Suprapubic skin (tissue), 4 donors: ENCODE results near the gene ADAMTS9. TPM values are rescaled to one million over a fixed set of nuclear protein-coding genes. Genes with fewer than 3 reads are reported as not detected.

Experiments
- DNase-seq, 2 donors: peaks; one replicate each; pipeline ENCODE4 v3.0.0-alpha.2; 2019; ENCODE audit warnings: low spot score in 2 of 2
- H3K27ac ChIP-seq: fragments of 200-600 bp; sonication (generic); one replicate; pipeline ENCODE4 v1.5.1; 2019
- H3K27me3 ChIP-seq: fragments of 200-600 bp; sonication (generic); one replicate; pipeline ENCODE4 v1.5.1; 2019
- H3K36me3 ChIP-seq: fragments of 200-600 bp; sonication (generic); one replicate; pipeline ENCODE4 v1.5.1; 2019
- H3K4me1 ChIP-seq: fragments of 200-600 bp; sonication (generic); one replicate; pipeline ENCODE4 v1.5.1; 2019
- H3K4me3 ChIP-seq: fragments of 200-600 bp; sonication (generic); one replicate; pipeline ENCODE4 v1.5.1; 2019; ENCODE audit warnings: mild to moderate bottlenecking
- H3K9me3 ChIP-seq: fragments of 200-600 bp; sonication (generic); one replicate; pipeline ENCODE4 v1.5.1; 2019
- CTCF ChIP-seq, 2 donors: fragments of 200-600 bp in 1 of 2; fragments of 450-650 bp in 1 of 2; sonication (generic) in 1 of 2; IDR thresholded peaks; one replicate each; pipeline ENCODE4 v1.5.1; 2016 to 2019; ENCODE audit warnings: antibody characterized with exemption in 2 of 2, mild to moderate bottlenecking in 1 of 2, moderate library complexity in 1 of 2
- EP300 ChIP-seq: sonication (generic); formaldehyde crosslinking; IDR thresholded peaks from one replicate; pipeline ENCODE4 v1.6.1; 2017; ENCODE audit warnings: antibody characterized with exemption
- POLR2A ChIP-seq, 2 donors: fragments of 450-650 bp; IDR thresholded peaks; one replicate each; pipeline ENCODE4 v1.6.1; 2017; ENCODE audit warnings: antibody characterized with exemption in 2 of 2, mild to moderate bottlenecking in 2 of 2, moderate library complexity in 2 of 2
- POLR2AphosphoS5 ChIP-seq, 3 donors: sonication (generic); formaldehyde crosslinking; IDR thresholded peaks; one replicate each; pipeline ENCODE4 v1.6.1; 2017; ENCODE audit warnings: antibody characterized with exemption in 3 of 3
- WGBS: methylation state at CpG from one replicate; pipeline ENCODE4 v1.1.5; 2018; 5-methylcytosine and 5-hydroxymethylcytosine counted together
- total RNA-seq, 4 donors: library from RNA; depleted of rRNA; stranded (reverse); fragments of >200 nt; gene quantifications; one replicate each; pipeline ENCODE4 v1.1.0, GENCODE V29; 2016

The ADAMTS9 gene
- total RNA-seq, 4 donors from 2014 or later, result 7.8 to 32.8 (median 9.3) TPM

GRCh38 chr3:64508140-64508539, 179.7 kb downstream of the ADAMTS9 start:
- DNase-seq, result no peak
- H3K27me3 ChIP-seq, result no peaks in the 10 kb centered on the region
- H3K27ac ChIP-seq, result no peak overlapping the region
- 50% methylated on average over 1 of the region's 1 CpG for WGBS
- TF ChIP-seq CTCF (IDR thresholded peaks at IDR 0.05) (no peak), EP300 (no peak), POLR2A (IDR thresholded peaks at IDR 0.05) (no peak), POLR2AphosphoS5 (IDR thresholded peaks at IDR 0.05) (no peak)
- H3K4me1 ChIP-seq, result no peaks in the 10 kb centered on the region
- H3K4me3 ChIP-seq, result no peak overlapping the region
- H3K9me3 ChIP-seq, result no peaks in the 10 kb centered on the region
- H3K36me3 ChIP-seq, result no peaks in the 10 kb centered on the region

GRCh38 chr3:64506255-64506654, 181.5 kb downstream of the ADAMTS9 start:
- H3K9me3 ChIP-seq, result no peaks in the 10 kb centered on the region
- H3K36me3 ChIP-seq, result no peaks in the 10 kb centered on the region
- DNase-seq, result no peak
- TF ChIP-seq CTCF (IDR thresholded peaks at IDR 0.05) (no peak), POLR2A (IDR thresholded peaks at IDR 0.05) (no peak), POLR2AphosphoS5 (IDR thresholded peaks at IDR 0.05) (no peak), EP300 (no peak)
- no peaks in the 10 kb centered on the region for H3K27me3 ChIP-seq
- H3K4me1 ChIP-seq, result no peaks in the 10 kb centered on the region
- H3K27ac ChIP-seq, result no peak overlapping the region
- no peak overlapping the region for H3K4me3 ChIP-seq
- 92% methylated on average over 8 of the region's 8 CpGs for WGBS

GRCh38 chr3:64505419-64505818, 182.4 kb downstream of the ADAMTS9 start:
- Histone ChIP-seq H3K9me3 (no peaks in the 10 kb centered on the region), H3K4me3 (no peak overlapping the region), H3K36me3 (no peaks in the 10 kb centered on the region), H3K4me1 (no peaks in the 10 kb centered on the region), H3K27me3 (no peaks in the 10 kb centered on the region), H3K27ac (no peak overlapping the region)
- 61% methylated on average over 7 of the region's 7 CpGs for WGBS
- TF ChIP-seq POLR2AphosphoS5 (IDR thresholded peaks at IDR 0.05) (no peak), CTCF (IDR thresholded peaks at IDR 0.05) (no peak), EP300 (no peak)
- DNase-seq, result no peak

- no peak overlapping the region for H3K27ac ChIP-seq
- 69% methylated on average over 1 of the region's 1 CpG for WGBS
- no peak for DNase-seq
Observed at GRCh38 chr3:64502284-64502683, 185.5 kb downstream of the ADAMTS9 start.

GRCh38 chr3:64501298-64501906, 186.4 kb downstream of the ADAMTS9 start:
- no peak for DNase-seq
- Histone ChIP-seq H3K27me3 (no peaks in the 10 kb centered on the region), H3K4me3 (no peak overlapping the region), H3K27ac (no peak overlapping the region), H3K4me1 (no peaks in the 10 kb centered on the region), H3K9me3 (no peaks in the 10 kb centered on the region), H3K36me3 (no peaks in the 10 kb centered on the region)
- TF ChIP-seq EP300 (no peak), POLR2AphosphoS5 (IDR thresholded peaks at IDR 0.05) (no peak), POLR2A (IDR thresholded peaks at IDR 0.05) (no peak), CTCF (IDR thresholded peaks at IDR 0.05) (no peak)
- WGBS, result 81% methylated on average over 8 of the region's 8 CpGs

More at GRCh38 chr3:64502284-64502683, 185.5 kb downstream of the ADAMTS9 start:
- Histone ChIP-seq H3K36me3 (no peaks in the 10 kb centered on the region), H3K4me3 (no peak overlapping the region), H3K9me3 (no peaks in the 10 kb centered on the region), H3K4me1 (no peaks in the 10 kb centered on the region), H3K27me3 (no peaks in the 10 kb centered on the region)
- TF ChIP-seq POLR2A (IDR thresholded peaks at IDR 0.05), result no peak
- no peak for TF ChIP-seq EP300
- TF ChIP-seq POLR2AphosphoS5 (IDR thresholded peaks at IDR 0.05), result no peak
- no peak for TF ChIP-seq CTCF (IDR thresholded peaks at IDR 0.05)
